ENCODE data around the gene GSKIP.

DNA sequence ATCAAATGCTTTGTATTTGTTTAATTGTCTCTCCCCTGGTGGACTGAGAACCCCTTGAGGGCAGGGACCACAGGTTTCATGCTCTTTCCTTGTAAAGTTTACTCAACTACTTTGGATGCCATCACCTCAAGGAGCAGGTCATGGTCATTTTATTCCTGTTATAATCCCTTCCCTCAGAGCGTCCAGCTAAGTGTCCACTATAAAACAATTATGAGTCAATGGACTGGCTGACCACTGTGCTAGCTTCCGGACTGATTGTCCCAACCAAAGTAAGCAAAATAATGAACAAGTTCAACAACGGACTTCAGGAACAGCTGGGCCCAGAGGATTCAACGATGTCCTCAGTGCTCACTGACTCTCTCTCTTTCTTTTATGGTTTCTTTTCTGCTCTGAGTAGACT lies 46.8 kb downstream of the GSKIP start:
- TF ChIP-seq POLR2A (IDR thresholded peaks at IDR 0.05; ENCODE audit: low read depth) (no peak), EP300 (IDR thresholded peaks at IDR 0.05) (no peak)

All from esophagus muscularis mucosa (tissue), 2 donors.